Sigmoid colon (tissue), 4 donors: Measurements from ENCODE around the gene MID1.

ENCODE experiments used
- EP300 ChIP-seq, 4 donors: sonication (generic); formaldehyde crosslinking; IDR thresholded peaks; one replicate each; pipeline ENCODE4 v1.6.1; 2017; ENCODE audit warnings: antibody characterized with exemption in 4 of 4
- POLR2A ChIP-seq, 2 donors: fragments of 450-650 bp; IDR thresholded peaks; one replicate each; pipeline ENCODE4 v1.6.1; 2016; ENCODE audit warnings: antibody characterized with exemption in 2 of 2, mild to moderate bottlenecking in 2 of 2, moderate library complexity in 2 of 2
- POLR2AphosphoS5 ChIP-seq, 4 donors: sonication (generic); formaldehyde crosslinking; IDR thresholded peaks; one replicate each; pipeline ENCODE4 v1.6.1; 2017; ENCODE audit warnings: antibody characterized with exemption in 4 of 4
- TF ChIP-seq, protein P1 (sequence below), 4 experiments: fragments of 450-650 bp in 3 of 4; fragments of 200-600 bp in 1 of 4; IDR thresholded peaks; one replicate each; pipeline ENCODE4 v1.5.1; 2016 to 2019; ENCODE audit warnings: antibody characterized with exemption in 4 of 4, mild to moderate bottlenecking in 3 of 4, moderate library complexity in 2 of 4

GRCh38 chrX:10526451-10526850 lies 93.9 kb downstream of the MID1 start:
- TF ChIP-seq POLR2AphosphoS5 (IDR thresholded peaks at IDR 0.05), result no peak
- no peak for TF ChIP-seq POLR2A (IDR thresholded peaks at IDR 0.05)
- TF ChIP-seq, protein P1, sequence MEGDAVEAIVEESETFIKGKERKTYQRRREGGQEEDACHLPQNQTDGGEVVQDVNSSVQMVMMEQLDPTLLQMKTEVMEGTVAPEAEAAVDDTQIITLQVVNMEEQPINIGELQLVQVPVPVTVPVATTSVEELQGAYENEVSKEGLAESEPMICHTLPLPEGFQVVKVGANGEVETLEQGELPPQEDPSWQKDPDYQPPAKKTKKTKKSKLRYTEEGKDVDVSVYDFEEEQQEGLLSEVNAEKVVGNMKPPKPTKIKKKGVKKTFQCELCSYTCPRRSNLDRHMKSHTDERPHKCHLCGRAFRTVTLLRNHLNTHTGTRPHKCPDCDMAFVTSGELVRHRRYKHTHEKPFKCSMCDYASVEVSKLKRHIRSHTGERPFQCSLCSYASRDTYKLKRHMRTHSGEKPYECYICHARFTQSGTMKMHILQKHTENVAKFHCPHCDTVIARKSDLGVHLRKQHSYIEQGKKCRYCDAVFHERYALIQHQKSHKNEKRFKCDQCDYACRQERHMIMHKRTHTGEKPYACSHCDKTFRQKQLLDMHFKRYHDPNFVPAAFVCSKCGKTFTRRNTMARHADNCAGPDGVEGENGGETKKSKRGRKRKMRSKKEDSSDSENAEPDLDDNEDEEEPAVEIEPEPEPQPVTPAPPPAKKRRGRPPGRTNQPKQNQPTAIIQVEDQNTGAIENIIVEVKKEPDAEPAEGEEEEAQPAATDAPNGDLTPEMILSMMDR (IDR thresholded peaks at IDR 0.05), result no peak
- TF ChIP-seq EP300 (IDR thresholded peaks at IDR 0.05), result no peak
